Transverse colon (tissue), 4 donors: ENCODE results near the gene MYD88. TPM values are rescaled to one million over a fixed set of nuclear protein-coding genes. Genes with fewer than 3 reads are reported as not detected.

Experiments
- DNase-seq: peaks from one replicate; pipeline ENCODE4 v3.0.0-alpha.2; 2019
- H3K27ac ChIP-seq, 4 donors: fragments of 200-600 bp; sonication (generic); 2 replicates each; pipeline ENCODE4 v1.5.1; 2016 to 2018; ENCODE audit warnings: inconsistent platforms in 4 of 4
- H3K27me3 ChIP-seq: fragments of 200-600 bp; sonication (generic); 2 replicates; pipeline ENCODE4 v1.5.1; 2017; ENCODE audit warnings: inconsistent platforms
- H3K36me3 ChIP-seq, 4 donors: fragments of 200-600 bp; sonication (generic); 2 replicates each; pipeline ENCODE4 v1.5.1; 2017 to 2019; ENCODE audit warnings: inconsistent platforms in 4 of 4
- H3K4me1 ChIP-seq, 4 donors: fragments of 200-600 bp; sonication (generic); 2 replicates each; pipeline ENCODE4 v1.5.1; 2017 to 2020; ENCODE audit warnings: inconsistent platforms in 4 of 4
- H3K4me3 ChIP-seq, 4 donors: fragments of 200-600 bp; sonication (generic); 1 replicate in 1 of 4; 2 replicates in 3 of 4; pipeline versions ENCODE4 v1.5.1 to v1.6.1; 2017 to 2019; ENCODE audit warnings: inconsistent platforms in 4 of 4
- H3K9me3 ChIP-seq, 2 donors: fragments of 200-600 bp; sonication (generic); 2 replicates each; pipeline ENCODE4 v1.5.1; 2017 to 2019; ENCODE audit warnings: inconsistent platforms in 2 of 2
- CTCF ChIP-seq, 5 experiments: fragments of 200-600 bp in 3 of 5; fragments of 450-650 bp in 2 of 5; sonication (generic) in 3 of 5; IDR thresholded peaks; 1 replicate in 2 of 5; 2 replicates in 3 of 5; pipeline ENCODE4 v1.5.1; 2016 to 2017; ENCODE audit warnings: antibody characterized with exemption in 5 of 5, inconsistent platforms in 3 of 5, mild to moderate bottlenecking in 2 of 5, moderate library complexity in 1 of 5
- EP300 ChIP-seq: sonication (generic); formaldehyde crosslinking; IDR thresholded peaks from one replicate; pipeline ENCODE4 v1.6.1; 2017; ENCODE audit warnings: antibody characterized with exemption, low read depth
- POLR2A ChIP-seq: fragments of 450-650 bp; IDR thresholded peaks from one replicate; pipeline ENCODE4 v1.6.1; 2016; ENCODE audit warnings: antibody characterized with exemption, mild to moderate bottlenecking, moderate library complexity
- POLR2AphosphoS5 ChIP-seq, 3 donors: sonication (generic); formaldehyde crosslinking; IDR thresholded peaks; one replicate each; pipeline ENCODE4 v1.6.1; 2016; ENCODE audit warnings: antibody characterized with exemption in 3 of 3
- WGBS, 2 donors: methylation state at CpG; one replicate each; pipeline ENCODE4 v1.1.5; 2018; ENCODE audit warnings: low coverage in 1 of 2; 5-methylcytosine and 5-hydroxymethylcytosine counted together
- in situ Hi-C, 4 donors: fragments of 200-750 bp; cut with MboI; loops; one replicate each; pipeline versions ENCODE4 v1.15.0 to v1.15.1; 2017; ENCODE audit warnings: low sequenced_read_pairs in 3 of 4, low pct_ligation_motif_present in 1 of 4, low pct_unique_long_range_greater_than_20kb in 1 of 4
- intact Hi-C: fragments of 100-400 bp; cut with DNase I; formaldehyde crosslinking; loops from one replicate; pipeline ENCODE4 v1.15.1; 2023; ENCODE audit warnings: low total_unique reads
- total RNA-seq, 4 donors: library from RNA; depleted of rRNA; stranded (reverse); fragments of >200 nt; gene quantifications; one replicate each; pipeline ENCODE4 v1.1.0, GENCODE V29; 2016

Gene MYD88
- total RNA-seq, 4 donors from 2014 or later = 49.0 to 82.2 (median 76.5) TPM

- no peaks in the 10 kb centered on the region for H3K4me1 ChIP-seq
- in situ Hi-C loops = loop anchor here in 1 of 4 donors (25.0 kb wide), 1 partner anchor 376 kb away; the partner anchor contains the start of gene EXOG
Measured at GRCh38 chr3:38111201-38111600, 27.3 kb upstream of the MYD88 start.

GRCh38 chr3:38111696-38112377 lies 26.6 kb upstream of the MYD88 start:
- 79% methylated on average over 15 of the region's 16 CpGs; no CpG with 5 or more reads in 1 of the 2 donors for WGBS, 2 donors
- H3K4me1 ChIP-seq = no peaks in the 10 kb centered on the region
- H3K27ac ChIP-seq = no peak overlapping the region
- no peak for DNase-seq
- H3K27me3 ChIP-seq = no peaks in the 10 kb centered on the region
- in situ Hi-C loops (loop anchor here in 1 of 4 donors (25.0 kb wide), 1 partner anchor 375 kb away; the partner anchor contains the start of gene EXOG), intact Hi-C loops (no loop called here)
- no peaks in the 10 kb centered on the region for H3K9me3 ChIP-seq
- no peaks in the 10 kb centered on the region for H3K36me3 ChIP-seq
- H3K4me3 ChIP-seq = no peak overlapping the region
- no peak for TF ChIP-seq POLR2A
- TF ChIP-seq CTCF (IDR thresholded peaks at IDR 0.05) = no peak
- TF ChIP-seq EP300 = no peak
- no peak for TF ChIP-seq POLR2AphosphoS5 (IDR thresholded peaks at IDR 0.05)

More at GRCh38 chr3:38111201-38111600, 27.3 kb upstream of the MYD88 start:
- 94 to 100% methylated on average over 1 to 4 of the region's 4 CpGs for WGBS, 2 donors
- H3K4me3 ChIP-seq = no peak overlapping the region
- intact Hi-C loops = no loop called here
- TF ChIP-seq EP300 (no peak), POLR2AphosphoS5 (IDR thresholded peaks at IDR 0.05) (no peak), CTCF (IDR thresholded peaks at IDR 0.05) (no peak), POLR2A (no peak)
- H3K27me3 ChIP-seq = no peaks in the 10 kb centered on the region
- H3K27ac ChIP-seq = no peak overlapping the region
- no peaks in the 10 kb centered on the region for H3K9me3 ChIP-seq
- DNase-seq = no peak
- H3K36me3 ChIP-seq = no peaks in the 10 kb centered on the region

GRCh38 chr3:38112378-38112761 lies 26.1 kb upstream of the MYD88 start:
- 88% methylated on average over 6 of the region's 7 CpGs; no CpG with 5 or more reads in 1 of the 2 donors for WGBS, 2 donors

More at GRCh38 chr3:38112378-38112761, 26.1 kb upstream of the MYD88 start:
- intact Hi-C loops (no loop called here), in situ Hi-C loops (loop anchor here in 1 of 4 donors (25.0 kb wide), 1 partner anchor 375 kb away; the partner anchor contains the start of gene EXOG)
- TF ChIP-seq EP300 (no peak), POLR2AphosphoS5 (IDR thresholded peaks at IDR 0.05) (no peak), CTCF (IDR thresholded peaks at IDR 0.05) (no peak), POLR2A (no peak)
- no peaks in the 10 kb centered on the region for H3K36me3 ChIP-seq
- no peaks in the 10 kb centered on the region for H3K9me3 ChIP-seq
- H3K27me3 ChIP-seq = no peaks in the 10 kb centered on the region
- H3K27ac ChIP-seq = no peak overlapping the region
- no peak for DNase-seq
- no peaks in the 10 kb centered on the region for H3K4me1 ChIP-seq
- no peak overlapping the region for H3K4me3 ChIP-seq
